Measurements from ENCODE around the gene CELF4.
"Not testable (repeated sequence)": the region's sequence is repeated elsewhere in the genome, so short reads cannot be mapped to it uniquely, and the experiment has no call there.

The CELF4 gene

GRCh38 chr18:37467002-37467662 lies 98.5 kb downstream of the CELF4 start:
- Histone ChIP-seq H3K27me3 (replicated peaks in 2 of 5; ENCODE audit: control insufficient read depth in 4 of 5, insufficient read depth in 5 of 5, low read length in 4 of 5) (peaks cover 0 to 24% (median 8%) of the 10 kb centered on the region in 5 experiments), H3K27ac (ENCODE audit: insufficient read depth in 1 of 2, low read depth in 1 of 2, low read length in 2 of 2, poor library complexity in 1 of 2, severe bottlenecking in 2 of 2) (no peak overlapping the region), H3K9me3 (ENCODE audit: control extremely low read depth in 1 of 5, control insufficient read depth in 4 of 5, insufficient read depth in 2 of 5, low read depth in 1 of 5, low read length in 4 of 5) (peaks cover 0 to 1% (median 0%) of the 10 kb centered on the region in 5 experiments), H3K36me3 (ENCODE audit: control insufficient read depth in 4 of 4, insufficient read depth in 4 of 4, low read length in 3 of 4) (no peaks in the 10 kb centered on the region), H3K4me1 (ENCODE audit: control extremely low read depth in 1 of 4, control insufficient read depth in 4 of 4, insufficient read depth in 4 of 4, low read length in 3 of 4) (no peaks in the 10 kb centered on the region), H3K4me3 (ENCODE audit: control insufficient read depth in 1 of 7, extremely low read depth in 1 of 7, insufficient read depth in 4 of 7, low read depth in 2 of 7, low read length in 6 of 7) (no peak overlapping the region)
- ChIA-PET POLR2A (no interaction called here), CTCF (interaction anchor here (1.1 to 2.1 kb wide), 2 partner anchors 8 to 45 kb away, joined by 4 to 7 read pairs; no protein-coding TSS in a partner anchor)
- WGBS (ENCODE audit: insufficient coverage), result 93% methylated on average over 7 of the region's 8 CpGs
- DNase-seq, result no peak

- Histone ChIP-seq H3K27me3 (replicated peaks in 2 of 5; ENCODE audit: control insufficient read depth in 4 of 5, insufficient read depth in 5 of 5, low read length in 4 of 5) (peaks cover 0 to 20% (median 8%) of the 10 kb centered on the region in 5 experiments), H3K27ac (ENCODE audit: insufficient read depth in 1 of 2, low read depth in 1 of 2, low read length in 2 of 2, poor library complexity in 1 of 2, severe bottlenecking in 2 of 2) (no peak overlapping the region), H3K4me1 (ENCODE audit: control extremely low read depth in 1 of 4, control insufficient read depth in 4 of 4, insufficient read depth in 4 of 4, low read length in 3 of 4) (no peaks in the 10 kb centered on the region), H3K36me3 (ENCODE audit: control insufficient read depth in 4 of 4, insufficient read depth in 4 of 4, low read length in 3 of 4) (no peaks in the 10 kb centered on the region), H3K9me3 (ENCODE audit: control extremely low read depth in 1 of 5, control insufficient read depth in 4 of 5, insufficient read depth in 2 of 5, low read depth in 1 of 5, low read length in 4 of 5) (peaks cover 0 to 3% (median 0%) of the 10 kb centered on the region in 5 experiments), H3K4me3 (ENCODE audit: control insufficient read depth in 1 of 7, extremely low read depth in 1 of 7, insufficient read depth in 4 of 7, low read depth in 2 of 7, low read length in 6 of 7) (no peak overlapping the region)
- ChIA-PET CTCF (interaction anchor here (1.1 to 2.1 kb wide), 2 partner anchors 9 to 44 kb away, joined by 4 to 7 read pairs; no protein-coding TSS in a partner anchor), POLR2A (no interaction called here)
- DNase-seq, result no peak
- 57% methylated on average over 6 of the region's 8 CpGs for WGBS (ENCODE audit: insufficient coverage)
Measured at GRCh38 chr18:37465958-37466357, 99.6 kb downstream of the CELF4 start.

- Histone ChIP-seq H3K9me3 (ENCODE audit: control extremely low read depth in 1 of 5, control insufficient read depth in 4 of 5, insufficient read depth in 2 of 5, low read depth in 1 of 5, low read length in 4 of 5) (peaks cover 0 to 3% (median 0%) of the 10 kb centered on the region in 5 experiments), H3K4me3 (ENCODE audit: control insufficient read depth in 1 of 7, extremely low read depth in 1 of 7, insufficient read depth in 4 of 7, low read depth in 2 of 7, low read length in 6 of 7) (no peak overlapping the region), H3K27ac (ENCODE audit: insufficient read depth in 1 of 2, low read depth in 1 of 2, low read length in 2 of 2, poor library complexity in 1 of 2, severe bottlenecking in 2 of 2) (no peak overlapping the region), H3K4me1 (ENCODE audit: control extremely low read depth in 1 of 4, control insufficient read depth in 4 of 4, insufficient read depth in 4 of 4, low read length in 3 of 4) (no peaks in the 10 kb centered on the region), H3K36me3 (ENCODE audit: control insufficient read depth in 4 of 4, insufficient read depth in 4 of 4, low read length in 3 of 4) (no peaks in the 10 kb centered on the region), H3K27me3 (replicated peaks in 2 of 5; ENCODE audit: control insufficient read depth in 4 of 5, insufficient read depth in 5 of 5, low read length in 4 of 5) (peaks cover 0 to 21% (median 11%) of the 10 kb centered on the region in 5 experiments)
- WGBS (ENCODE audit: insufficient coverage), result 60% methylated on average over 1 of the region's 2 CpGs
- DNase-seq, result no peak
- ChIA-PET CTCF (no interaction called here), POLR2A (no interaction called here)
Measured at GRCh38 chr18:37464257-37464656, 101.3 kb downstream of the CELF4 start.

- H3K4me3 ChIP-seq (ENCODE audit: control insufficient read depth in 1 of 7, extremely low read depth in 1 of 7, insufficient read depth in 4 of 7, low read depth in 2 of 7, low read length in 6 of 7); POLR2A ChIA-PET; H3K4me1 ChIP-seq (ENCODE audit: control extremely low read depth in 1 of 4, control insufficient read depth in 4 of 4, insufficient read depth in 4 of 4, low read length in 3 of 4); H3K9me3 ChIP-seq (ENCODE audit: control extremely low read depth in 1 of 5, control insufficient read depth in 4 of 5, insufficient read depth in 2 of 5, low read depth in 1 of 5, low read length in 4 of 5); H3K27ac ChIP-seq (ENCODE audit: insufficient read depth in 1 of 2, low read depth in 1 of 2, low read length in 2 of 2, poor library complexity in 1 of 2, severe bottlenecking in 2 of 2); H3K36me3 ChIP-seq (ENCODE audit: control insufficient read depth in 4 of 4, insufficient read depth in 4 of 4, low read length in 3 of 4); DNase-seq: not testable (repeated sequence)
- peaks cover 0 to 19% (median 14%) of the 10 kb centered on the region in 5 experiments for H3K27me3 ChIP-seq (replicated peaks in 2 of 5; ENCODE audit: control insufficient read depth in 4 of 5, insufficient read depth in 5 of 5, low read length in 4 of 5)
- WGBS (ENCODE audit: insufficient coverage), result 92% methylated on average over 4 of the region's 6 CpGs
- CTCF ChIA-PET, result interaction anchor here (1.1 to 2.0 kb wide), 2 partner anchors 12 to 24 kb away, joined by 3 to 5 read pairs; no protein-coding TSS in a partner anchor
Measured at GRCh38 chr18:37461329-37461728, 104.3 kb downstream of the CELF4 start.

GRCh38 chr18:37460604-37461003 lies 105.0 kb downstream of the CELF4 start:
- DNase-seq, result no peak
- Histone ChIP-seq H3K27ac (ENCODE audit: insufficient read depth in 1 of 2, low read depth in 1 of 2, low read length in 2 of 2, poor library complexity in 1 of 2, severe bottlenecking in 2 of 2) (no peak overlapping the region), H3K27me3 (replicated peaks in 2 of 5; ENCODE audit: control insufficient read depth in 4 of 5, insufficient read depth in 5 of 5, low read length in 4 of 5) (peaks cover 0 to 19% (median 10%) of the 10 kb centered on the region in 5 experiments), H3K9me3 (ENCODE audit: control extremely low read depth in 1 of 5, control insufficient read depth in 4 of 5, insufficient read depth in 2 of 5, low read depth in 1 of 5, low read length in 4 of 5) (peaks cover 0 to 2% (median 0%) of the 10 kb centered on the region in 5 experiments), H3K4me1 (ENCODE audit: control extremely low read depth in 1 of 4, control insufficient read depth in 4 of 4, insufficient read depth in 4 of 4, low read length in 3 of 4) (no peaks in the 10 kb centered on the region), H3K36me3 (ENCODE audit: control insufficient read depth in 4 of 4, insufficient read depth in 4 of 4, low read length in 3 of 4) (no peaks in the 10 kb centered on the region), H3K4me3 (ENCODE audit: control insufficient read depth in 1 of 7, extremely low read depth in 1 of 7, insufficient read depth in 4 of 7, low read depth in 2 of 7, low read length in 6 of 7) (no peak overlapping the region)
- 100% methylated on average over 1 of the region's 1 CpG for WGBS (ENCODE audit: insufficient coverage)
- CTCF ChIA-PET, result interaction anchor here (2.0 kb wide), 1 partner anchor 24 kb away, joined by 5 read pairs; no protein-coding TSS in a partner anchor
- POLR2A ChIA-PET, result no interaction called here

- Histone ChIP-seq H3K27ac (ENCODE audit: insufficient read depth in 1 of 2, low read depth in 1 of 2, low read length in 2 of 2, poor library complexity in 1 of 2, severe bottlenecking in 2 of 2) (no peak overlapping the region), H3K4me1 (ENCODE audit: control extremely low read depth in 1 of 4, control insufficient read depth in 4 of 4, insufficient read depth in 4 of 4, low read length in 3 of 4) (no peaks in the 10 kb centered on the region), H3K36me3 (ENCODE audit: control insufficient read depth in 4 of 4, insufficient read depth in 4 of 4, low read length in 3 of 4) (no peaks in the 10 kb centered on the region), H3K4me3 (ENCODE audit: control insufficient read depth in 1 of 7, extremely low read depth in 1 of 7, insufficient read depth in 4 of 7, low read depth in 2 of 7, low read length in 6 of 7) (no peak overlapping the region), H3K9me3 (ENCODE audit: control extremely low read depth in 1 of 5, control insufficient read depth in 4 of 5, insufficient read depth in 2 of 5, low read depth in 1 of 5, low read length in 4 of 5) (peaks cover 0 to 2% (median 0%) of the 10 kb centered on the region in 5 experiments), H3K27me3 (replicated peaks in 2 of 5; ENCODE audit: control insufficient read depth in 4 of 5, insufficient read depth in 5 of 5, low read length in 4 of 5) (peaks cover 0 to 15% (median 5%) of the 10 kb centered on the region in 5 experiments)
- 92% methylated on average over 6 of the region's 6 CpGs for WGBS (ENCODE audit: insufficient coverage)
- POLR2A ChIA-PET, result no interaction called here
- no peak for DNase-seq
- CTCF ChIA-PET, result no interaction called here
Measured at GRCh38 chr18:37458697-37459096, 106.9 kb downstream of the CELF4 start.

- no peak for DNase-seq
- Histone ChIP-seq H3K4me1 (ENCODE audit: control extremely low read depth in 1 of 4, control insufficient read depth in 4 of 4, insufficient read depth in 4 of 4, low read length in 3 of 4) (no peaks in the 10 kb centered on the region), H3K27ac (ENCODE audit: insufficient read depth in 1 of 2, low read depth in 1 of 2, low read length in 2 of 2, poor library complexity in 1 of 2, severe bottlenecking in 2 of 2) (no peak overlapping the region), H3K27me3 (replicated peaks in 2 of 5; ENCODE audit: control insufficient read depth in 4 of 5, insufficient read depth in 5 of 5, low read length in 4 of 5) (peaks cover 0 to 17% (median 5%) of the 10 kb centered on the region in 5 experiments), H3K9me3 (ENCODE audit: control extremely low read depth in 1 of 5, control insufficient read depth in 4 of 5, insufficient read depth in 2 of 5, low read depth in 1 of 5, low read length in 4 of 5) (peaks cover 0 to 2% (median 0%) of the 10 kb centered on the region in 5 experiments), H3K36me3 (ENCODE audit: control insufficient read depth in 4 of 4, insufficient read depth in 4 of 4, low read length in 3 of 4) (no peaks in the 10 kb centered on the region), H3K4me3 (ENCODE audit: control insufficient read depth in 1 of 7, extremely low read depth in 1 of 7, insufficient read depth in 4 of 7, low read depth in 2 of 7, low read length in 6 of 7) (no peak overlapping the region)
- CTCF ChIA-PET, result no interaction called here
- 87% methylated on average over 7 of the region's 8 CpGs for WGBS (ENCODE audit: insufficient coverage)
- POLR2A ChIA-PET, result no interaction called here
Measured at GRCh38 chr18:37457753-37458152, 107.8 kb downstream of the CELF4 start.

Data from common myeloid progenitor, CD34-positive (primary cell).